Measurements from ENCODE around the gene PECR.

The PECR gene

GRCh38 chr2:216108967-216109921 is 27.6 kb upstream of the PECR start, which contains the start of gene XRCC5:
XRCC5 (plus strand) TSS chr2:216109348; CDS start chr2:216109437, 89 bp downstream.
- TF ChIP-seq, protein P1, sequence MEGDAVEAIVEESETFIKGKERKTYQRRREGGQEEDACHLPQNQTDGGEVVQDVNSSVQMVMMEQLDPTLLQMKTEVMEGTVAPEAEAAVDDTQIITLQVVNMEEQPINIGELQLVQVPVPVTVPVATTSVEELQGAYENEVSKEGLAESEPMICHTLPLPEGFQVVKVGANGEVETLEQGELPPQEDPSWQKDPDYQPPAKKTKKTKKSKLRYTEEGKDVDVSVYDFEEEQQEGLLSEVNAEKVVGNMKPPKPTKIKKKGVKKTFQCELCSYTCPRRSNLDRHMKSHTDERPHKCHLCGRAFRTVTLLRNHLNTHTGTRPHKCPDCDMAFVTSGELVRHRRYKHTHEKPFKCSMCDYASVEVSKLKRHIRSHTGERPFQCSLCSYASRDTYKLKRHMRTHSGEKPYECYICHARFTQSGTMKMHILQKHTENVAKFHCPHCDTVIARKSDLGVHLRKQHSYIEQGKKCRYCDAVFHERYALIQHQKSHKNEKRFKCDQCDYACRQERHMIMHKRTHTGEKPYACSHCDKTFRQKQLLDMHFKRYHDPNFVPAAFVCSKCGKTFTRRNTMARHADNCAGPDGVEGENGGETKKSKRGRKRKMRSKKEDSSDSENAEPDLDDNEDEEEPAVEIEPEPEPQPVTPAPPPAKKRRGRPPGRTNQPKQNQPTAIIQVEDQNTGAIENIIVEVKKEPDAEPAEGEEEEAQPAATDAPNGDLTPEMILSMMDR (IDR thresholded peaks at IDR 0.05; ENCODE audit: low read depth, low read length) = no peak
- peak; percentile 96 for DNase-seq
- H3K27me3 ChIP-seq (ENCODE audit: insufficient read depth, low read depth, severe bottlenecking) = no peaks in the 10 kb centered on the region
- no peaks in the 10 kb centered on the region for H3K9me3 ChIP-seq (ENCODE audit: severe bottlenecking)
- peak within 1 kb of the TSS; percentile 70 for H3K4me3 ChIP-seq (ENCODE audit: low read depth, low read length)
- H3K27ac ChIP-seq = peak within 1 kb of the TSS; percentile 95
- H3K36me3 ChIP-seq = peaks cover 45% of the 10 kb centered on the region

GRCh38 chr2:216108310-216108966 is 26.8 kb upstream of the PECR start:
- peak overlapping the region; percentile 95 for H3K27ac ChIP-seq
- no peaks in the 10 kb centered on the region for H3K9me3 ChIP-seq (ENCODE audit: severe bottlenecking)
- TF ChIP-seq, protein P1 (IDR thresholded peaks at IDR 0.05; ENCODE audit: low read depth, low read length) = no peak
- peak; percentile 66 for DNase-seq
- H3K36me3 ChIP-seq = peaks cover 37% of the 10 kb centered on the region
- peak overlapping the region; percentile 64 for H3K4me3 ChIP-seq (ENCODE audit: low read depth, low read length)
- no peaks in the 10 kb centered on the region for H3K27me3 ChIP-seq (ENCODE audit: insufficient read depth, low read depth, severe bottlenecking)

GRCh38 chr2:216107760-216108159 is 26.2 kb upstream of the PECR start:
- Histone ChIP-seq H3K4me3 (ENCODE audit: low read depth, low read length) (peak overlapping the region; percentile 64), H3K9me3 (ENCODE audit: severe bottlenecking) (no peaks in the 10 kb centered on the region), H3K27me3 (ENCODE audit: insufficient read depth, low read depth, severe bottlenecking) (no peaks in the 10 kb centered on the region), H3K27ac (peak overlapping the region; percentile 95), H3K36me3 (peaks cover 31% of the 10 kb centered on the region)
- TF ChIP-seq, protein P1 (IDR thresholded peaks at IDR 0.05; ENCODE audit: low read depth, low read length) = no peak
- peak; percentile 85 for DNase-seq

DNA sequence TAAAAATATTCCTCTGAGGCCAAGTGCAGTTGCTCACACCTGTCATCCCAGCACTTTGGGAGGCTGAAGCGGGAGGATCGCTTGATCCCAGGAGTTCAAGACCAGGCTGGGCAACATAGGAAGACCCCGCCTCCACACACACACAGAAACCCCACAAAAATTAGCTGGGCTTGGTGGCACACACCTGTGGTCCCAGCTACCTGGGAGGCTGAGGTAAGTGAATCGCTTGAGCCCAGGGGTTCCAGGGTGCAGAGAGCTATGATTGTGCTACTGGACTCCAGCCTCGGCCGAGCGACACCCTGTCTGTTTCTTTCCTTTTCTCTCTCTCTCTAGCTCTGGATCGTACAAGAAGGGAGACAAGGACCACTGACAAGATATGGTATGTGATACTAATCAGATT is 25.7 kb upstream of the PECR start:
- H3K36me3 ChIP-seq = peaks cover 26% of the 10 kb centered on the region

DNA sequence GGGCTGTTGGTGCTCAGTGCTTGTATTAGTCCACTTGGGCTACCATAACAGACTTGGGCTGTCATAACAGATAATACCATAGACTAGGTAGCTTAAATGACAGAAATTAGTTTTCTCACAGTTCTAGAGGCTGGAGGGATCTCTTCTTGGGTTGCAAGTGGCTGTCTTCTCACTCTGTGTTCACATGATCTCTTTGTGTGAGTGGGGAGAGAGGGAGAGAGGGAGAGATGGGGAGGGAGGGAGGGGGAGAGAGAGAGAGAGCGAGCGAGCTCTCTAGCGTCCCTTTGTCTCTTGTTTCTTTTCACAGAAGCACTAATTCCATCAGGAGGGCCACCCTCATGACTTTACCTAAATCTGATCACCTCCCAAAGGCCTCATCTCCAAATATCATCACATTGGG is 23.1 kb upstream of the PECR start:
- TF ChIP-seq, protein P1 (IDR thresholded peaks at IDR 0.05; ENCODE audit: low read depth, low read length) = no peak
- Histone ChIP-seq H3K36me3 (peaks cover 5% of the 10 kb centered on the region; the same call in 1 of the 2 replicates), H3K9me3 (ENCODE audit: severe bottlenecking) (no peaks in the 10 kb centered on the region), H3K27ac (no peak overlapping the region), H3K27me3 (ENCODE audit: insufficient read depth, low read depth, severe bottlenecking) (no peaks in the 10 kb centered on the region), H3K4me3 (ENCODE audit: low read depth, low read length) (no peak overlapping the region)
- no peak for DNase-seq

More for the DNA sequence above, 25.7 kb upstream of the PECR start:
- no peaks in the 10 kb centered on the region for H3K9me3 ChIP-seq (ENCODE audit: severe bottlenecking)
- no peaks in the 10 kb centered on the region for H3K27me3 ChIP-seq (ENCODE audit: insufficient read depth, low read depth, severe bottlenecking)
- DNase-seq = no peak
- TF ChIP-seq, protein P1 (IDR thresholded peaks at IDR 0.05; ENCODE audit: low read depth, low read length) = no peak
- peak overlapping the region; percentile 64 for H3K4me3 ChIP-seq (ENCODE audit: low read depth, low read length)
- peak overlapping the region; percentile 95 for H3K27ac ChIP-seq

All from WERI-Rb-1 (cell line).